SKM-1 (cell line): ENCODE results near the gene NFIB.

ENCODE experiments used
- DNase-seq: peaks from one replicate; lab custom pipeline; 2025; ENCODE audit not compliant: unreplicated experiment; lab: John Stamatoyannopoulos, UW

The NFIB gene

GRCh38 chr9:14192556-14192955 is 121.4 kb downstream of the NFIB start:
- no peak for DNase-seq

GRCh38 chr9:14191512-14191911 is 122.4 kb downstream of the NFIB start:
- no peak for DNase-seq

DNA sequence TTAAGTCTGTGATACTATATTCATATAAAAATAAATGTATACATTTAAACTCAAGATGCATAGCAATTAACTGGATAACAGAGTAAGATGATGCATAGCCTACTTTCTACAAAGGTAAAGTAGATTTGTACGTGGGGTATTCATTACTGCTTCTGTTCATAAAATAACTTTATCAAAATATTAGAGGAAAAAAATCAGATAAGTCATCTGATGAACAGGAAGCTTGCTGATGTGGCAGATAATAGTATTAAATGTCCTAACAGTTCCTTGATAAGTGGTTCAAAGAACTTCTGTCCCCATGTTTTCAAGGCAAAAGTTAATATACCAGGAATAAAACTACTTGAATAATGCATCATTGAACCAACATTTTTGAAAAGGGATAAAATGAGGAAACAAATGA is 123.7 kb downstream of the NFIB start:
- DNase-seq = no peak

DNA sequence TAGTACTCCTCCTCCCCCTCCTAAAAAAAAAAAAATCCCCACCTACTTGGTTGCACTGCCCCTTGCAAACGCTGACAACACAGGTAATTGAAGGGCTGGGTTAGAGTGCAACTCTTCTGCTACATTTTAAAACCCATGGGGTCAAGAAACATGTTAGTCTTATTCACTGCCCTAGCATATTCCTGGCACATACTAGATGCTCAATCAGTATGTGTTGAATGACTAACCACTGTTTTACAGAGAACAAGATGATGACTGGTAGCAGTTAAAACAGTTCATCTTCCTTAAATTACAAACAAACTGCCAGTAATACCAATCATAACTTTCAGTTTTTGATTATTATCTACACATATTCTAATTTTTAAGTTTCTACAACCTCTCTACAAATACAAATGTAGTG is 124.4 kb downstream of the NFIB start:
- DNase-seq = no peak

GRCh38 chr9:14189146-14189545 is 124.8 kb downstream of the NFIB start:
- no peak for DNase-seq

GRCh38 chr9:14188538-14188937 is 125.4 kb downstream of the NFIB start:
- DNase-seq = no peak

DNA sequence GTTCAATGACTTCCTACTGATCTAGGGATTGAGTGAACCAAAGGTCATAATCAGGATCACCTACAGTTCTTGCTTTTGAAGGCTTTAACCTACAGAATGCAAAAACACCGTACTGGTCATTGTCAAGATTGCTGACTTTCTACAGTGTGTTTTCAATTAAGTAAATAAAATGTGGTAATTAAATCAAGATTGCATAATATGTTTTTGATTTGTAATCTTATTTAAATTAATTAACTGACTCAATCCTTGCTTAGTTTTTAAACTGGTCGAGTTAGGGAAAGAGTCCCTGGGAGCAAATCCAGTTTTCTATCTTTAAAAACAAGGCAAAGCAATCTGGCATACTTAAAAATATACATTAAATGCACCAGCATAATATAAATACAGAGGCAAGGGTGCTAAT is 125.9 kb downstream of the NFIB start:
- DNase-seq = no peak

- DNase-seq = no peak
These were observed 127.8 kb downstream of the NFIB start for GRCh38 chr9:14186096-14186495.

GRCh38 chr9:14185016-14185415 is 128.9 kb downstream of the NFIB start:
- DNase-seq = no peak

DNA sequence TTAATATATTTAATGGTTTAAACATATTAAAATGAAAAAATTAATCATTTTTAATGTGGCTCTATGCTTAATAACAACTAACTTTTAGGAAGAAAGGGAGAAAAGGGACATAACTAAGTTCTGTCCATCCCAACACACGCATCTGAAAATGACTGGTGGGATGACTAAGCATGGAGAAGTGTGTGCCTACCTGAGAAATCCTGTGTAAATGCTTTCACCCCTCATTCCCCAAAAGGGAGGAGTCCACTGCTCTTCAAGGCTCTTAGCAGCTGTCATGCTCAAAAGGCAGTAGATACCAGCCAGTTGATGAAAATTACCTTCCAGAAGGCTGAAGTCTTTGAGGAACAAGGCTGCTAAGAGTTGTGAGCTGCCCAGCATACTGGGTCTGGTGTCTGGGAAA is 130.9 kb downstream of the NFIB start:
- no peak for DNase-seq

- DNase-seq = no peak
These were observed 132.9 kb downstream of the NFIB start for GRCh38 chr9:14180960-14181537.

DNA sequence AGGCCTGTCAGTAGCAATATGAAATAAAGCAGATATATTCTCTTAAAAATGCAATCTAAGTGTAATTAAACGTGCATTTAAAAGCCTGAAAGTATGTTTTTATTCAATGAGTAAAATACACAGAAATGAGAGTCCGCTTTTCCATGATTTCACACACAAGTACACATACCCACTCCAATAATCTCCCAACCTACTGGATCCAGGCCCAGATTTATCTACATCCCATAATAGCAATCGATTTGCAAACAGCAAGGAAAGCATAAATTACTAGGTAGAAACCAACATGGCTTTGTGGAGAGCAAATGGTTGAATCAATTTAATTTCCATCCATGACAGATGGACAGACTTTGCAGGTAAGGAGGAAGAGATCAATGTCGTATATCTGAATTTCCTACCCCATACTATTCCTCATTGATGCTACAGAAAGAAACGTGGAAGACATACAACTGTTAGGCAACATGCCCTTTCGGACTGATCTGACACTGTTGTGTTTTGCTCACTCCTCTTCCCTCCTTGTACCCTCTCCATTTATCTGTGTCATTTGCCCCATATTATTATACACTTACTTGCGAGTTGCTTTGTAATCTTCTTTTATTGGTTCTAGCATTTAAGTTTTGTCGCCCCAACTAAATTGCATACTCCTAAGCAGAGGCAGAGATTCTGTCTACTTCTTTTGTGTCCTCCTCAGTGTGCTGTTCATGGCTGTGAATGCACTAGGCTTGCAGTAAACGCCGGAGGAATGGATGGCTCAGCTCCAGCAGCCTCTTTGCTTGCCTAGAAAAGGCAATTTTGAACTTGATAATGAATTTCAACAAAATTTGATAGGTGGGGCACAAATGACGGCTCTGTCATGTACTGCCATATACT is 133.6 kb downstream of the NFIB start:
- DNase-seq = no peak

DNA sequence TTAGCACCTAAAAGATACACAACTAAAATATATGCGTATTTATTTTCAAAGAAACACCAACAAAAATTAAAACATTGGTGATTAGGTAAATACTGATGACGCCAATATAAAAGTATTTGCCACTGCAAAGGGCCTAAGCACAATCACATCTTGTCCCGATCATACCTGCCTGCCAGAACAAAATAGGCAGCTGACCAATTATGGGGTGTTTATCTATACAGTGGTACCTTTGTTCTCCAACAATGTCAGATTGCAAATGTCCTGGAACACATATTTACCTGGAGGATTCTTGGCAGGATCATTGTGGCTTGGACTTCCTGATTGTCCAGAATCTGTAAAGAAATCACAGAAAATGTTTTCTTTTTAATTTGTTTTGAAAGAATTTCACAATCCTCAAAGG is 134.5 kb downstream of the NFIB start:
- no peak for DNase-seq

- no peak for DNase-seq
These were observed 138.2 kb downstream of the NFIB start for GRCh38 chr9:14175778-14176177.

DNA sequence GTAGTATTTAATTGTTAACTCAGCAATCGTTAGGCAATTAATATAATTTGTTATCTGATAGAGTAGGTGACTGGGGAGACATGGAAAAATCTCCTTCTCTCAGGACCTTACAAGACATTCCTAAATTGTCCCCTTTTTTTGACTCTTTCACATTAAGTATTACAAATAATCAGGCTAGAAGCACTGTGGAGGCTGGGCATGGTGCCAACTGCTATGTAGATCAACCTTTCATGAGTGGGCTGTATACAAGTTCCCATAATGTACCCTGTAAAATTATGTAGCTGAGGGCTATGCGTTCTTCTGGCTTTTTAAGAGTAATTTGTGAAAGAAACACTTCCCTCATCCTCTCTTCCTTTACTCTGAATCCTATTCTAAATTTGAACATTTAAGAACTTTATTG is 140.2 kb downstream of the NFIB start:
- DNase-seq = no peak

GRCh38 chr9:14170973-14171596 is 142.9 kb downstream of the NFIB start:
- no peak for DNase-seq

DNA sequence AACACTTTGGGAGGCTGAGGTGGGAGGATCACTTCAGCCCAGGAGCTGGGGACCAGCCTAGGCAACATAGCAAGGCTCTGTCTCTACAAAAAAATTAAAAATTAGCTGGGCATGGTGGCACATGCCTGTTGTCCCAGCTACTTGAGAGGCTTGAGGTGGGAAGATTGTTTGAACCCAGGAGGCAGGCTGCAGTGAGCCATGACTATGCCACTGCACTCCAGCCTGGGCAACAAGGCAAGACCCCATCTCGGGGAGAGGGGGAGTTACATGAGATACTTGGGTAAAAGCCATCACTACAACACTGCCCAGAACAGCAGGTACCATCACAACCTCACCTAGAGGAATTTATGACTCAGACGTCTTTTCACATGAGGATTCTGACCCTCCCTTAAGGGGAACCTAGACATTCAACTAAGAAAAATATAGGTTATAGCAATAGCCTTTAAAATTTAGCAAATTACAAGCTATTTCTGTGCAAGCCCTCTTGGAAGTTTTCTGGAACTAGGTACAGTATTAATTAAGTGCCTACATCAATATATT is 143.5 kb downstream of the NFIB start:
- no peak for DNase-seq

GRCh38 chr9:14168381-14168780 is 145.6 kb downstream of the NFIB start:
- DNase-seq = no peak

DNA sequence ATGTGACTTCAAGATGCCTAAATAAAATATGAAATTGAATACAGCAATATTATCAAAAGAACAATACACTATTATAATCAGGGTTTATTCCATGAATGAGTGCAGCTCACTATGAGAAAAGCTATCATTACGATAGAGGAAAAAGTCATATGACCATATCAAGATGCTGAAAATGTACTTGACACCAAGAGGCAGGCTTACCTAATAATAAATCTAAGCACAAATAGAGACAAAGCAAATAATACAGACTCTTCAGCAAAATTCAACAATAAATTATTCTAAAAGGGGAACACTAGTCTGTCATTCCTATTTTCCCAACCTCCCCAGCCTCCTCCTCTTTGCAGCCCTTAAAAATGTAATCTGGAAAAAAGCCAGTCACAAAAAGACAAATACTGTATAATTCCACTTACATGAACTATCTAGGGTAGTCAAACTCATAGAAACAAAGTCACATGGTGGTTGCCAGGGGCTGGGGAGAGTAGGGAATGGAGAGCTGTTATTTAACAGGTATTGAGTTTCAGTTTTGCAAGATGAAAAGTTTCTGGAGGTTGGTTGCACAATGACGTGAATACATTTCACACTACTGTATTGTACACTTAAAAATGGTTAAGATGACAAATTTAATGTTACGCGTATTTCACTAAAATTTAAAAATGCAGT is 148.4 kb downstream of the NFIB start:
- no peak for DNase-seq

GRCh38 chr9:14164908-14165307 is 149.0 kb downstream of the NFIB start:
- no peak for DNase-seq

DNA sequence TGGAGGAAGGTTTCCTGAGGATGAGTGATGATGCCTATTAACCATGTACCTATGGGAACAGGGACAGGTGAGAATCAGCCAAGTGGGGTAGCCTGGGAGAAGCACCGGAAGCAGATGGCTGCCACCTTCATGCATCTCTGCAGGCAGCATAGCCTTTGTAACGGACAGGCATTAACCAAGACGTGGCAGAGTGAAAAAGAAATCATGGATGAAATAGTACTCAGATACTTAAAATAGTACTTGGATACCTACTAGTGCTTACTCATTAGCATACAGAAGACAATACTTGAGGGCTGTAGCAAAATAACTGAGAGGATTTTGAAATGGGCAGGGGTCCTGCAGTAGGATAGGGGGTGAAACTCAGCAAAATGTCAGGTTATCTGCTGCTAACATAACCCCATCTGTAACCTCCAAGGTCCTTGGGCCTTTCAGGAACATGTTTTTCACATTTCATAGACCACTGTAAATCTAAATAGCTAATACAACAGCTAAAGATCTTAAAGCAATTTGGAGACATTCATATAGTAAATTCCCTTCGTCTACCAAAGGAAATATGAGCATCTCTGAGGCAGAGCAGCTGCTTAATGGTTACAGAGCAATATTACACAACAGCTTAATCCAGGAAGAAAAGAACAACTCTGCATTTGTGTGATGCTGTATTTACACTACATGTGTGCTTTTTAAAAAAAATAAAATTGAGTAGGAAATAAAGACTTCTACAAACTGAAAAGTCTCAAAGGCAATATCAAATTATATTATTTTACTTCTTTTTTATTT is 154.3 kb downstream of the NFIB start:
- no peak for DNase-seq
